ENCODE results near the gene CCDC18. TPM values are rescaled to one million over a fixed set of nuclear protein-coding genes. Genes with fewer than 3 reads are reported as not detected.
"Not testable (repeated sequence)": the region's sequence is repeated elsewhere in the genome, so short reads cannot be mapped to it uniquely, and the experiment has no call there.

CCDC18 gene
- total RNA-seq, 4 donors from 2014 or later, result 2.7 to 15.9 (median 4.0) TPM

GRCh38 chr1:93172778-93173177 is 7.7 kb upstream of the CCDC18 start:
- Histone ChIP-seq H3K36me3 (peaks cover 2% of the 10 kb centered on the region), H3K9me3 (no peaks in the 10 kb centered on the region), H3K27ac (no peak overlapping the region), H3K4me3 (no peak overlapping the region), H3K4me1 (peaks cover 34% of the 10 kb centered on the region), H3K27me3 (no peaks in the 10 kb centered on the region)
- no peak for TF ChIP-seq CTCF (IDR thresholded peaks at IDR 0.05)
- no peak for TF ChIP-seq EP300 (IDR thresholded peaks at IDR 0.05)
- no peak for TF ChIP-seq POLR2A (IDR thresholded peaks at IDR 0.05)
- no peak for TF ChIP-seq POLR2AphosphoS5 (IDR thresholded peaks at IDR 0.05)
- no peak for DNase-seq (ENCODE audit: low spot score in 2 of 2)
- 48% methylated on average over 1 of the region's 1 CpG for WGBS

GRCh38 chr1:93174638-93175037 is 5.9 kb upstream of the CCDC18 start:
- not testable (repeated sequence) for DNase-seq (ENCODE audit: low spot score in 2 of 2); H3K4me3 ChIP-seq; H3K27me3 ChIP-seq; H3K27ac ChIP-seq; H3K9me3 ChIP-seq; H3K36me3 ChIP-seq
- peaks cover 45% of the 10 kb centered on the region for H3K4me1 ChIP-seq
- 95% methylated on average over 3 of the region's 3 CpGs for WGBS

DNA sequence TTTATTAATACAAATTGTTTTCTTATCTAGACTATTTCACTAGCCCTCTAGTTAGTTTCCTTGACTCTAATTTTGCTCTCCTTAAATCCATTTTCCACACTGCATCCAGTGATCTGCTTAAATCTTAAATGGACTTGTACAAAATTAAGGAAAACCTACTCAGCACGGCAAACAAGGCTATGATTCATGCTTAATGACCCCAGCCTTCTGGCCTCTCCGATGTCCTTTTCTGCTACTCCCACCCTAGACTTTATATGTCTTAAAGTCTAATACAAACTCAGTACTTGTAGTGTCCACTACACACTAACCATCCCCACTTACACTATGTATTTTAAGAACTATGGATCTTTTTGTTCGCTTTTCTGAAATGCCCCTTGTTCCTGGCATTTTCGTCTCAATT is 2.5 kb upstream of the CCDC18 start:
- H3K9me3 ChIP-seq, result no peaks in the 10 kb centered on the region
- peak overlapping the region; percentile 65 for H3K4me3 ChIP-seq
- no peak overlapping the region for H3K27ac ChIP-seq
- 41% methylated on average over 4 of the region's 4 CpGs for WGBS
- no peak for TF ChIP-seq EP300 (IDR thresholded peaks at IDR 0.05)
- H3K27me3 ChIP-seq, result no peaks in the 10 kb centered on the region
- no peaks in the 10 kb centered on the region for H3K36me3 ChIP-seq
- DNase-seq (ENCODE audit: low spot score in 2 of 2), result no peak
- H3K4me1 ChIP-seq, result peaks cover 45% of the 10 kb centered on the region

- DNase-seq (ENCODE audit: low spot score in 2 of 2), result no peak
- Histone ChIP-seq H3K4me1 (peaks cover 41% of the 10 kb centered on the region), H3K27ac (no peak overlapping the region), H3K4me3 (peak overlapping the region; percentile 65), H3K27me3 (no peaks in the 10 kb centered on the region), H3K36me3 (no peaks in the 10 kb centered on the region), H3K9me3 (no peaks in the 10 kb centered on the region)
- TF ChIP-seq CTCF (IDR thresholded peaks at IDR 0.05) (no peak), EP300 (IDR thresholded peaks at IDR 0.05) (no peak), POLR2AphosphoS5 (IDR thresholded peaks at IDR 0.05) (no peak), POLR2A (IDR thresholded peaks at IDR 0.05) (no peak)
- WGBS, result 43% methylated on average over 5 of the region's 5 CpGs
Observed at GRCh38 chr1:93178418-93178817, 2.1 kb upstream of the CCDC18 start.

GRCh38 chr1:93179886-93180722 is 420 bp upstream of the CCDC18 start, which contains the start of gene TMED5:
TMED5 (minus strand) TSS chr1:93180413; CDS start chr1:93180242, 171 bp downstream.
- WGBS, result 0% methylated on average over 52 of the region's 78 CpGs
- H3K9me3 ChIP-seq, result no peaks in the 10 kb centered on the region
- no peaks in the 10 kb centered on the region for H3K27me3 ChIP-seq
- peak in 1 of 2 donors; percentile 23 for TF ChIP-seq CTCF (IDR thresholded peaks at IDR 0.05)
- TF ChIP-seq POLR2A (IDR thresholded peaks at IDR 0.05), result peak; percentile 85 to 97
- TF ChIP-seq POLR2AphosphoS5 (IDR thresholded peaks at IDR 0.05), result peak in 2 of 3 donors; percentile 8 to 32
- TF ChIP-seq EP300 (IDR thresholded peaks at IDR 0.05), result no peak
- peak within 1 kb of the TSS; percentile 65 for H3K4me3 ChIP-seq
- peak within 1 kb of the TSS; percentile 96 for H3K27ac ChIP-seq
- no peaks in the 10 kb centered on the region for H3K36me3 ChIP-seq
- DNase-seq (ENCODE audit: low spot score in 2 of 2), result peak; percentile 98 to 99
- peaks cover 35% of the 10 kb centered on the region for H3K4me1 ChIP-seq

GRCh38 chr1:93186667-93187066 is 6.1 kb downstream of the CCDC18 start:
- Histone ChIP-seq H3K36me3 (no peaks in the 10 kb centered on the region), H3K4me1 (no peaks in the 10 kb centered on the region), H3K4me3 (no peak overlapping the region), H3K27ac (no peak overlapping the region), H3K27me3 (no peaks in the 10 kb centered on the region), H3K9me3 (no peaks in the 10 kb centered on the region)
- 92% methylated on average over 1 of the region's 1 CpG for WGBS
- no peak for TF ChIP-seq POLR2A (IDR thresholded peaks at IDR 0.05)
- TF ChIP-seq EP300 (IDR thresholded peaks at IDR 0.05), result no peak
- no peak for TF ChIP-seq POLR2AphosphoS5 (IDR thresholded peaks at IDR 0.05)
- no peak for DNase-seq (ENCODE audit: low spot score in 2 of 2)
